A673 (cell line): ENCODE data around the gene MLH3. TPM values are rescaled to one million over a fixed set of nuclear protein-coding genes. Genes with fewer than 3 reads are reported as not detected.
A peak's percentile ranks its signal among the peaks of the same experiment; 100 is the strongest.

Experiments
- Bru-seq: library from RNA; stranded (reverse); fragments of 400-500 nt; gene quantifications from one replicate; lab custom pipeline; 2021; lab: Mats Ljungman, UMichigan
- BruChase-seq, 2 experiments: library from RNA; stranded (reverse); fragments of 400-500 nt; gene quantifications; one replicate each; lab custom pipeline; 2021; lab: Mats Ljungman, UMichigan
- BruUV-seq: library from RNA; stranded (reverse); fragments of 400-500 nt; replicated peaks from 2 replicates; lab custom pipeline; 2021; lab: Mats Ljungman, UMichigan
- CTCF ChIA-PET: fragments of 300-600 bp; sonication (Branson Sonifier 250); formaldehyde crosslinking; loops from one replicate; lab custom pipeline; 2022; ENCODE audit warnings: antibody characterized with exemption; lab: Charles Lee
- POLR2A ChIA-PET: fragments of 300-600 bp; sonication (Branson Sonifier 250); formaldehyde crosslinking; loops from one replicate; lab custom pipeline; 2022; ENCODE audit warnings: antibody characterized with exemption; ENCODE audit not compliant: low non-redundant PET; lab: Charles Lee
- DNase-seq: peaks from one replicate; pipeline ENCODE4 v3.0.0-alpha.2; 2015; ENCODE audit warnings: low spot score
- H3K27ac ChIP-seq: fragments of 200-600 bp; sonication (generic); 2 replicates; pipeline ENCODE4 v1.5.1; 2016; ENCODE audit warnings: mixed run types, low read depth, mild to moderate bottlenecking, mixed read lengths, antibody characterized with exemption, low read length; ENCODE audit not compliant: poor library complexity, severe bottlenecking
- H3K27me3 ChIP-seq: fragments of 200-600 bp; sonication (generic); replicated peaks from 2 replicates; pipeline ENCODE4 v1.6.1; 2017; ENCODE audit warnings: mixed run types, low read depth, mild to moderate bottlenecking, mixed read lengths, antibody characterized with exemption, low read length; ENCODE audit not compliant: insufficient read depth, poor library complexity
- H3K36me3 ChIP-seq: fragments of 200-600 bp; sonication (generic); 2 replicates; pipeline ENCODE4 v1.6.1; 2016; ENCODE audit warnings: mixed run types, mild to moderate bottlenecking, mixed read lengths, antibody characterized with exemption, low read length; ENCODE audit not compliant: insufficient read depth, poor library complexity, severe bottlenecking
- H3K4me1 ChIP-seq: fragments of 200-600 bp; sonication (generic); 2 replicates; pipeline ENCODE4 v1.6.1; 2017; ENCODE audit warnings: mixed run types, mild to moderate bottlenecking, mixed read lengths, antibody characterized with exemption, low read length; ENCODE audit not compliant: insufficient read depth, poor library complexity, severe bottlenecking
- H3K4me3 ChIP-seq: fragments of 200-600 bp; sonication (generic); 2 replicates; pipeline ENCODE4 v1.5.1; 2016; ENCODE audit warnings: low read depth, mixed run types, mild to moderate bottlenecking, mixed read lengths, low read length; ENCODE audit not compliant: poor library complexity, severe bottlenecking
- H3K9me3 ChIP-seq: fragments of 200-600 bp; sonication (generic); 2 replicates; pipeline ENCODE4 v1.6.1; 2016; ENCODE audit warnings: mixed run types, low read depth, mild to moderate bottlenecking, mixed read lengths, antibody characterized with exemption, low read length; ENCODE audit not compliant: poor library complexity, severe bottlenecking
- CTCF ChIP-seq: fragments of 300-800, 200-600 bp; sonication (generic); conservative IDR thresholded peaks from 2 replicates; pipeline ENCODE4 v1.5.1; 2017; ENCODE audit warnings: low read depth, mild to moderate bottlenecking, antibody characterized with exemption, low read length, moderate library complexity, mixed read lengths
- EZH2 ChIP-seq: fragments of 200-600 bp; sonication (generic); IDR thresholded peaks from 2 replicates; pipeline ENCODE4 v1.6.1; 2017; ENCODE audit warnings: borderline replicate concordance, low read depth, mild to moderate bottlenecking, mixed read lengths, antibody characterized with exemption, low read length; ENCODE audit not compliant: poor library complexity, severe bottlenecking
- intact Hi-C: fragments of 100-400 bp; cut with micrococcal nuclease; formaldehyde crosslinking; loops from one replicate; pipeline ENCODE4 v1.10.0; 2022; ENCODE audit not compliant: unreplicated experiment
- long read RNA-seq: library from polyadenylated mRNA; stranded (forward); transcript quantifications from one replicate; pipeline ENCODE4 v2.0.0, GENCODE V29; 2022
- total RNA-seq: library from RNA; stranded (reverse); gene quantifications from 2 replicates; pipeline ENCODE4 v1.2.3, GENCODE V29; 2021

MLH3 gene
- 21.0 and 24.0 TPM in 2 replicates for total RNA-seq
- percentile 76 among the genes with signal in this experiment for Bru-seq, nascent RNA
- BruChase-seq, experiment 1, labeled RNA remaining after a 2-hour chase, result percentile 81 among the genes with signal in this experiment
- BruChase-seq, experiment 2, labeled RNA remaining after a 6-hour chase, result percentile 76 among the genes with signal in this experiment
- long read RNA-seq, full-length matches to known transcripts, result 3 of 13 reads
- long read RNA-seq, partial matches to known transcripts, result 3 of 13 reads
- long read RNA-seq, other reads (novel, unspliced or antisense), result 7 of 13 reads

GRCh38 chr14:75050852-75051555, at the start of gene MLH3:
Gene MLH3 (minus strand): TSS chr14:75051467. CDS start chr14:75049655, 1,812 bp downstream.
- DNase-seq, result peak; percentile 89
- ChIA-PET POLR2A (no interaction called here), CTCF (no interaction called here)
- no TSS peak for BruUV-seq
- intact Hi-C loops, result no loop called here
- no peak for TF ChIP-seq EZH2
- TF ChIP-seq CTCF, result no peak
- Histone ChIP-seq H3K27ac (no peak within 1 kb of the TSS), H3K4me3 (peak within 1 kb of the TSS; percentile 52), H3K4me1 (peaks cover 20% of the 10 kb centered on the region), H3K9me3 (no peaks in the 10 kb centered on the region), H3K36me3 (peaks cover 3% of the 10 kb centered on the region), H3K27me3 (no peaks in the 10 kb centered on the region)

GRCh38 chr14:75098682-75099081, 47.4 kb upstream of the MLH3 start:
- POLR2A ChIA-PET, result interaction anchor here (0.6 kb wide), 1 partner anchor 790 kb away, joined by 9 read pairs; no protein-coding TSS in a partner anchor
- Histone ChIP-seq H3K36me3 (peaks cover 59% of the 10 kb centered on the region), H3K9me3 (no peaks in the 10 kb centered on the region), H3K4me1 (no peaks in the 10 kb centered on the region), H3K27ac (no peak overlapping the region), H3K27me3 (no peaks in the 10 kb centered on the region), H3K4me3 (no peak overlapping the region)
- no TSS peak for BruUV-seq
- CTCF ChIA-PET, result no interaction called here
- intact Hi-C loops, result loop anchor here (10.0 kb wide), 1 partner anchor 494 kb away; no protein-coding TSS in a partner anchor
- no peak for TF ChIP-seq CTCF
- no peak for DNase-seq

- ChIA-PET CTCF (no interaction called here), POLR2A (interaction anchor here (0.6 kb wide), 1 partner anchor 790 kb away, joined by 9 read pairs; no protein-coding TSS in a partner anchor)
- intact Hi-C loops, result loop anchor here (10.0 kb wide), 1 partner anchor 493 kb away; no protein-coding TSS in a partner anchor
- Histone ChIP-seq H3K4me1 (no peaks in the 10 kb centered on the region), H3K27ac (no peak overlapping the region), H3K36me3 (peaks cover 56% of the 10 kb centered on the region), H3K27me3 (no peaks in the 10 kb centered on the region), H3K4me3 (no peak overlapping the region), H3K9me3 (no peaks in the 10 kb centered on the region)
- TF ChIP-seq CTCF, result no peak
- no peak for TF ChIP-seq EZH2
- BruUV-seq, result no TSS peak
- no peak for DNase-seq
These were observed 46.9 kb upstream of the MLH3 start for GRCh38 chr14:75098212-75098611.
